ENCODE measurements around the gene MAPKBP1.
"Not testable (repeated sequence)": the region's sequence is repeated elsewhere in the genome, so short reads cannot be mapped to it uniquely, and the experiment has no call there.

MAPKBP1 gene

GRCh38 chr15:41829959-41830646 is 55.8 kb downstream of the MAPKBP1 start:
- no peak for DNase-seq (ENCODE audit: low read depth)
- H3K4me3 ChIP-seq (replicated peaks; ENCODE audit: low read depth, low read length) = no peak overlapping the region
- TF ChIP-seq, protein P1, sequence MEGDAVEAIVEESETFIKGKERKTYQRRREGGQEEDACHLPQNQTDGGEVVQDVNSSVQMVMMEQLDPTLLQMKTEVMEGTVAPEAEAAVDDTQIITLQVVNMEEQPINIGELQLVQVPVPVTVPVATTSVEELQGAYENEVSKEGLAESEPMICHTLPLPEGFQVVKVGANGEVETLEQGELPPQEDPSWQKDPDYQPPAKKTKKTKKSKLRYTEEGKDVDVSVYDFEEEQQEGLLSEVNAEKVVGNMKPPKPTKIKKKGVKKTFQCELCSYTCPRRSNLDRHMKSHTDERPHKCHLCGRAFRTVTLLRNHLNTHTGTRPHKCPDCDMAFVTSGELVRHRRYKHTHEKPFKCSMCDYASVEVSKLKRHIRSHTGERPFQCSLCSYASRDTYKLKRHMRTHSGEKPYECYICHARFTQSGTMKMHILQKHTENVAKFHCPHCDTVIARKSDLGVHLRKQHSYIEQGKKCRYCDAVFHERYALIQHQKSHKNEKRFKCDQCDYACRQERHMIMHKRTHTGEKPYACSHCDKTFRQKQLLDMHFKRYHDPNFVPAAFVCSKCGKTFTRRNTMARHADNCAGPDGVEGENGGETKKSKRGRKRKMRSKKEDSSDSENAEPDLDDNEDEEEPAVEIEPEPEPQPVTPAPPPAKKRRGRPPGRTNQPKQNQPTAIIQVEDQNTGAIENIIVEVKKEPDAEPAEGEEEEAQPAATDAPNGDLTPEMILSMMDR (IDR thresholded peaks at IDR 0.05; ENCODE audit: low read length, missing control alignments) = no peak

DNA sequence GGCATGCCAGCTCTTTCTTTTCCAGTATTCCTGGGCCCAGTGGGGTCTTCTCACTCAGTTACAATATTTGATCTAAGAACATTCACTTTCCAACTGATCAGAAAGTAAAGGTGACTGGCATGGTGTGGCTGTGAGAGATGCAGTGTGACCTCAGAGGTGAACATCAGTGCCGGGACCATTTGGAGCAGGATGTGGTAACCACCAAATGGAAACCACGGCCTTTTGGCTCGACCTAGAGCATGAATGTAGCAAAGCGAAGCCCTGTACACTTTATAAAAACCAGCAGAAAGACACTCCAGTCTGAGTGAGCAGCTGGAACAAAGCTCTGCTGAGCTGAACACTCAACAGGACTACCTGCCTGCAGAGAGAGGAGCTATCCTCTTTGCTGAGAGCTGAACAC is 57.0 kb downstream of the MAPKBP1 start:
- DNase-seq (ENCODE audit: low read depth); H3K4me3 ChIP-seq (replicated peaks; ENCODE audit: low read depth, low read length): not testable (repeated sequence)

GRCh38 chr15:41832208-41832607 is 57.9 kb downstream of the MAPKBP1 start:
- DNase-seq (ENCODE audit: low read depth) = no peak
- no peak overlapping the region for H3K4me3 ChIP-seq (replicated peaks; ENCODE audit: low read depth, low read length)
- TF ChIP-seq, protein P1 (IDR thresholded peaks at IDR 0.05; ENCODE audit: low read length, missing control alignments) = no peak

DNA sequence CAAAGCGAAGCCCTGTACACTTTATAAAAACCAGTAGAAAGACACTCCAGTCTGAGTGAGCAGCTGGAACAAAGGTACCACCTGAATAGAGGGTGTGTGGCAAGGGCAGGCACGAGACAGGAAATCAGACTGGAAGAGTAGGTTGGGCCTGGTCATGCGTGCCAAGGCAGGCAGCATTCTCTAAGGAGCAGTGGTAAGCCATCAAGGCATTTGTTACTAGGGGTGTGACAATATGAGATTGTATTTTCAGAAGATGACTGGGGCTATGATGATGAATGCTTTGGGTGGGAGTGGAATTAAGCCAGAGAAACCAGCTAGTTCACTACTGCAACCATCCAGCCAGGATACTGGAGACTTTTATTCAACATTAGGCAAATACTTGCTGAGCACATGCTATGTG is 58.6 kb downstream of the MAPKBP1 start:
- no peak for DNase-seq (ENCODE audit: low read depth)

DNA sequence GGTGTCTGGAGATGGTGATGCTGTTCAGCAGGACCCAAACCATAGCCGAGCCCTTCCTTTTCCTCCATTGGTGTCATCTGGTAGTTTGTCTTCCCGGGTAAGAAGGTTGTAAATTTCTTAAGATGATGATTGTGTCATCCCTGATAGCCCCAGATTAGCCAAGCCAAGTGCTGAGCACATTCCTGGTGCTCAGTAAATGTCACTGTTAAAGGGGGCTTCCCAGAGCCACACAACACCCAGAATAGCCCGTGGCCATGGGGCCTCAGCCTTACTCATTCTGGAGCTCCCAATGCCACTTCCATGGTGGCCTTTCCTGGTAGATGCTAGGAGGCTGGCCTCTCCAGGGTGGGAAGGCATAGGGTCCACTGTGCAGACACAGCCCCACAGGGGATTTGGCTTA is 59.8 kb downstream of the MAPKBP1 start:
- H3K4me3 ChIP-seq (replicated peaks; ENCODE audit: low read depth, low read length) = no peak overlapping the region
- TF ChIP-seq, protein P1 (IDR thresholded peaks at IDR 0.05; ENCODE audit: low read length, missing control alignments) = no peak
- no peak for DNase-seq (ENCODE audit: low read depth)

More for the DNA sequence above, 58.6 kb downstream of the MAPKBP1 start:
- TF ChIP-seq, protein P1 (IDR thresholded peaks at IDR 0.05; ENCODE audit: low read length, missing control alignments) = no peak
- H3K4me3 ChIP-seq (replicated peaks; ENCODE audit: low read depth, low read length) = no peak overlapping the region

GRCh38 chr15:41836073-41836472 is 61.8 kb downstream of the MAPKBP1 start:
- TF ChIP-seq, protein P1 (IDR thresholded peaks at IDR 0.05; ENCODE audit: low read length, missing control alignments) = no peak
- H3K4me3 ChIP-seq (replicated peaks; ENCODE audit: low read depth, low read length) = no peak overlapping the region
- DNase-seq (ENCODE audit: low read depth) = peak; percentile 8

DNA sequence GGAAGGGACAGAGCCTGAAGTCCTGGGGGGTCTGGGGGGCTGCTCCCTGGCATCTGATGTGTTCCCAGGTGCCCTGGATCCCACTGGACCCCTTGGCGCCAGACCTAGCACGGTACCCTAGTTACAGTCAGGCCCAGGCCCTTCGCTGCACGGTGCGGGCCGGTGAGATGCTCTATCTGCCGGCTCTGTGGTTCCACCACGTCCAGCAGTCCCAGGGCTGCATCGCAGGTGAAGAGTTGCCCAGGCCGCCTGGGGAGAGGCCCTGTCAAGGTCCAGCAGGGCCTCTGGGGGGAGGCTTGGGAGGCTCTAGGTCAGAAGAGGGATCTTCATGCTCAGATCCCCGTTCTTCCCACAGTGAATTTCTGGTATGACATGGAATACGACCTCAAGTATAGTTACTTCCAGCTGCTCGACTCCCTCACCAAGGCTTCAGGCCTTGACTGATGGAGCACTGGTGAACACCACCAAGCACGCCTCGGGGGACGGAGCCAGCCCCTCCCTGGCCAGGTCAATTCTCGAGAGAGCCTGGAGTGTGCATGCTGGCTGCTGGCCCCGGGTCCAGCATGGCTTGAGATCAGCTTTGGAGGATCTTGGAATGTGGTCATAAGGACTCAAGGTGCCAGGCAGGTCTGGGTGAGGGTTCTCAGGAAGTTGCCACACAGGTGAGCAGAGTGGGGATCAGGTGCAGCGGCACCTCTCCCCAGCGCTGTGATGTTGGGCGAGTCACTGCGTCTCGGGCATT is 62.6 kb downstream of the MAPKBP1 start:
- H3K4me3 ChIP-seq (replicated peaks; ENCODE audit: low read depth, low read length) = no peak overlapping the region
- DNase-seq (ENCODE audit: low read depth) = no peak
- TF ChIP-seq, protein P1 (IDR thresholded peaks at IDR 0.05; ENCODE audit: low read length, missing control alignments) = no peak

Measured in fibroblast of pulmonary artery (primary cell).